ENCODE results near the gene SLC6A3.
"Not testable (repeated sequence)": the region's sequence is repeated elsewhere in the genome, so short reads cannot be mapped to it uniquely, and the experiment has no call there.

Gene SLC6A3

DNA sequence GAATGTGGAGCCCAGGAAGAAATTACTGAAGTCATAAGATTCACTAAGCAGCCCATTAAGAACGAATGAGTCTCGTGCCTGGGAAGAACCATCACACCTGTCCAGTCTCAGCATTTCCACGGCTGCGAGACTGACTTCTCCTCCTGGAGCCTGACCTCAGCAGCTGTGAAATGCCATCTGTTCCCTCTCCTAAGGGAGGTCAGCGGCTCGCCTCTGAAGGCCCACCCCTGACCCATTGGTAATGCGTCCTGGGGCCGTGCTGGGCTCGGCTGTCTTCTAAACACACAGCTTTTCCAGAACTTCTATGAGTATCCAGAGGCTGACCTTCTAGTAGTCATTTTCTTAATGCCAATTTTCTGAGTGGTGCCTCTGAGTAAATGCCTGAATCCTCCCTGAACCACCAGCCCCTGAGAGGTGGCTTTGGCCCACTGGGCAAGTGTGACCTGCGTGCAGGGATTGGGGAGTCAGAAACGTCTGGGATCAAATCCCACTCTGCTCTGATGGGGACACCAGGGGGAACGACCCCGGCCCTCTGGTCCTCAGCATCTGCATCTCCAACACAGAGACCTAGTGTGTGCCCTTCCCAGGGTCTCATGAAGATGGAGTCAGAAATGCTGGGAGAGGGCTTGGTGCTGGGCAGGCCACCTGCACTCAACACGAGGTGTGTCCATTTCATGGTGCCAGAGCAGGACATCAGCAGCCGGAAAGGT lies 5.7 kb downstream of the SLC6A3 start:
- no peak for DNase-seq

DNA sequence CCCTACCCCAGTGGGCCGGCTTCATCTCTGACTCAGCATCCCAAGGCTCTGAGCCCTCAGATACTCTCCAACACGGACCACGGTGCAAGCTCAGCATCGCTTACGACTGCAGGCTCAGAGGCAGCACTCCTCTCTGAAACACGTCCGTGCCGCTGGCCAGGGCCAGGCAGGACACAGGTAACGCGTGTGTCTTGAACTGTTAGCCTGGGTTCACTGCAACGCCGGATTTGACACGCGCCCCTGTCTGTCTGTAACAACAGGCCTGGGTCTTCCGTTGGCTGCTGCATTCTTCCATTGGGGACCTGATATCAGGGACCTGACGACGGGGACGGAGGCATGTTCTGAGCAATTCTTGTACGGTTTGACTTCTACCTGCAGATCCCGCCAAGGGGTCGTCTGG lies 6.4 kb downstream of the SLC6A3 start:
- no peak for DNase-seq

DNA sequence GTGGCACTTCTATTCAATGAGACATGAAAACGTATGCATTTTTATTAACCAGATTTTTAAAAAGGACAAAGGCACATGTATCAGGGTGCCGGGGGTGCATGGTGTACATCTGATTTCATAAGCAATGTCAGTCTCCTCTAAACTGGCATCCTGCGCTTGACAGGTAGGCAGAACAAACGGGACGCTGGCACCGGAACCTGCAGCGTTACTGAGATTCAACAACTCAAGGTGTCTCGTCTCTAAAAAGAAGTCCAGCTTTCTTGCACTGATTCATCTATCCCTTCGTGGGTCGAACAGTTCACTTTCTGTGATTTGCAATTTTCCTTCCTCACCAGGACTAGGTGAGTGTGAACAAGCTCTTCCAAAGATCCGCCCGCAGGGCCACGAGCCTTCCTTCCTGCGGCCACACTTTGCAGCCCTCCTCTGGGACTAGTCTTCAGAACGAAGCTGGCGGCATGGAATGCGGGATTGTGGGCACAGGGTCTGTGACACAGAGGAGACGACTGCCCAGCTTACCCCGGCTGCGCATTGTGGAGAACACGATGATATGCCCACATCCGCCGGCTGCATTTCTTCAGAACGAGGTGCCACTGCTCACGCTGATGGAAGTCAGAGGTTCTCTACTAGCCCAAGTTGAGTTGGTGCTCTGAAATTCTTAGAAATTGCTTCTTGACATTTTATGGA lies 7.2 kb downstream of the SLC6A3 start:
- DNase-seq, result no peak

DNA sequence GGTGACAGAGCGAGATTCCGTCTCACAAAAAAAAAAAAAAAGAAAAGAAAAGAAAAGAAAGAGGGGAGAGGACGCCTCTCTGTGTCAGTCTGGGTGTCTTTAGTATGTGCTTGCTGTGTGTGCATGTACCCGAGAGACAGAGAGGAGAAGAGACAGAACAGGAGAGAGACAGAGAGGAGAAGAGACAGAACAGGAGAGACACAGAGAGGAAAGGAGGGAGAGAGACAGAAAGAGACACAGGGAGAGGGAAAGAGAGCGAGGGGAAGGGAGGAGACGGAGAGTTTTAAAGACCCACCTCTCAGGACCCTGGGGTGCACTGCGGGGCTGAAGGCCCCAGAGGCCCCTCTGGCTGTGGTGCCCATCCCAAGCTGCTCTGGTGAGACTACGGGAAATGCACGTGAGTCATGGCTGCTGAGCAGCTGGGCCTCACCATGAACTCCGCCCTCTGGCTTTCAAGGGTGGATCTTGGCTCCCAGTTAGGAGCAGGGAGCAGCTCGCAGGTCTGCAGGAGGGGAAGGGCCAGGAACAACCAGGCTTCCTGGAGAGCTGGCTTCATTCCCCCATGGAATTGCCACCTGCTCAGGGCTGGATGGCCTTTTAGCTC lies 7.9 kb downstream of the SLC6A3 start:
- no peak for DNase-seq

DNA sequence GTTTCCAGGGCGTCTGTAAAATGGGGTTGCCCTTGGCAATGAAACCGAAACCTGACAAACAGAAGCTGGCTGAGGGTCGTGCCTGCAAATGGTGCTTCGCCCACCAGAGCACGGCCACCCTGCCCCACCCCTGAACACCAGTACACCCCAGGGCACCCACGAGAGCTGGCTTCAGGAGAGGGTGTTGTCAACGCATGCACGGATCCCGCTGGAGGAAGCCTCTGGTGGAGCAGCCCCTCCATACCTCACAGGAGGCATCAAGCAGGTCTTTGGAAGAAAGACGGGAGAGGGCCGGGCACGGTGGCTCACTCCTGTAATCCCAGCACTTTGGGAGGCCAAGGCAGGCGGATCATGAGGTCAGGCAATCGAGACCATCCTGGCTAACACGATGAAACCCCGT lies 8.6 kb downstream of the SLC6A3 start:
- no peak for DNase-seq

DNA sequence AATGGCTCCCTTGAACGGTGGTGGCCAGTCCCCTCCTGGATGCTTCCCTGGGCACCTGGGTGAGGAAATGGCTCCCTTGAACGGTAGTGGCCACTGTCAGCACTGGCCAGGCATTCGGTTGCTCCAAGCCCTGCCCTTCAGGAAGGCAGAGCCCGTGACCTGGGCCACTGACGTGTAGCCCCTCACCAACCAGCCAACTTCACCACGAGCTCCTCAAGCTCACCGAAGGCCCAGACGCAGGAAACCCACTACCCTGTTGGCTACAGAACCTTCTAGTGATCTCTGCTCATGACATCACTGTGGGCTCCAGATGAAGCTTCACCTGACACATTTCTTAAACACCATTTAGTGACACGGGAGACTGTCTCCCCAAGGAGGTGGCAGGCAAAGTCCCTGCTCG lies 9.2 kb downstream of the SLC6A3 start:
- DNase-seq, result no peak

DNA sequence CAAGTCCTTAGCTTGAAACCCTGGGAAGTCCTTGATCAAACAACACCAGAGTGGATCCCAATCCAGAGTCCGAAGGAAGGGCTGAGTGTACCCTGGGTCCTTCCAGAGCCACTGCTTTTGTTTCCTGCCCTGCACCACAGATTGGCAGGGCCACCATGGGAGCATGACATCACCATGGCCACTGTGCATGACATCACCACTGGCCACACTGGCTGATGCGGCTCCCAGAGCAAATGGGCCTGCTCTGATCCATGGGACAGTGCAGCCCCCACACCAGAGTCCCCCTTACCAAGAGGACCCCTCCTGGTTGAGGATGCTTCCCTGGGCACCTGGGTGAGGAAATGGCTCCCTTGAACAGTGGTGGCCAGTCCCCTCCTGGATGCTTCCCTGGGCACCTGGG lies 9.9 kb downstream of the SLC6A3 start:
- DNase-seq, result no peak

DNA sequence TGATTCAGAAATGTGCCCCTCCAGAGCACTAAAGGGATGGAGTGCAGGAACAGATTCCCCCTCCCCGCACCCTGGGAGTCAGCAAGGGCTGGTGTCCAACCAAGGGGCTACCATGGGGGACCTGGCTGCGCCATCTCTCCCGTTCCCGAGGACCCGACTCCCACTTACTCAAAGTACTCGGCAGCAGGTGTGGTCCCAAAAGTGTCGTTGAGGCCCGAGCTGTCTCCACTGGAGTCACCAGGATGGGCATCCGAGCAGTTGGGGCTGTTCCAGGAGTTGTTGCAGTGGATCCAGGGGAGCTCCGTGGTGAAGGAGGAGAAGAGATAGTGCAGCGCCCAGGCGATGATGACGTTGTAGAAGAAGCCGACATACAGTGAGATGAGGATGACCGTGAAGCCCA lies 12.9 kb downstream of the SLC6A3 start:
- no peak for DNase-seq

DNA sequence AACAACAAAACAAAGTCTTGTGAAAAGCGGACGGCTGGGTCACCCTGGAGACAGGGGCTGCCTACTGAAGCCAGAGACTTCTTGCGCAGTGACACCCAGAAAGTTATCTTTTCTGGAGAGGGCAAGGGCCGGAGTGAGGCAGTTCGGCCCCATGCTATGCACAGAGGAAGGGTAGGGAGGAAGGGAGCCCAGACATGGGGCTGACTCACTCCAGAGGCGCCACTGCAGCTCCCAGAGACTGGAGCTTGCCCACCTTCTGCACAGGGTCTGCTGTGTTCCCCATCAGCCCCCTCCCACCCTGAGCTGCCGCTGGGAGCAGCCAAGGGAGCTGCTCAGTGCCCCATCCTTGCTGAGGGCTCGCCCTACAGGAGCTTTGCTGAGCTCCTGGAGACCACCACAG lies 13.3 kb downstream of the SLC6A3 start:
- no peak for DNase-seq

DNA sequence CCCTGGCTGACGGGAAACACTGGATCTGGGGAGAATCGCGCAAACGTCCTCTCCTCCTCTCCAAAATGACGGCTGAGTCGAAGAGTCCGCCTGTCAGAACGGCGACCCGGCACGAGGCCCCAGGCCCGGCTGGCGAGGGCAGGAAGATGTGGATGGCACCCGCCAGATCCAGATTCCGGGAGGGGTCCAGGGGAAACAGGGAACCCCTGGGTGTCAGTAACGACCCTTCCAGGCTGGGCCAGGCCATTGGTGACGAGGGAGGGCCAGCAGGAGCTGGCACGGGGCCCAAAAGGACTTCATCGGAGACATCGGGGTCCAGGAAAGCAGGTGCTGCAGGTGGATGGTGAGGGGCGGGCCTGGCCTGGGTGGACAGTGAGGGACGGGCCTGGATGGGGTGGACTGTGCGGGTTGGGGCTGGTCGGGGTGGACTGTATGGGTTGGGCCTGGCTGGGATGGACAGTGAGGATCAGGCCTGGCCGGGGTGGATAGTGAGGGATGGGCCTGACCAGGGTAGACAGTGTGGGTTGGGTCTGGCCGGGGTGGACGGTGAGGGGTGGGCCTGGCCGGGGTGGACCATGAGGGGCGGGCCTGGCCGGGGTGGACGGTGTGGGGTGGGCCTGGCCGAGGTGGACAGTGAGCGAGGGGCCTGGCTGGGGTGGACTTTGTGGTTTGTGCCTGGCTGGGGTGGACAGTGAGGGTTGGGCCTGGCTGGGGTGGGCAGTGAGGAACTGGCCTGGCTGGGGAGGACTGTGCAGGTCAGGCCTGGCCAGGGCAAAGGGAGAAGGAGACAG lies 14.0 kb downstream of the SLC6A3 start:
- DNase-seq, result no peak

DNA sequence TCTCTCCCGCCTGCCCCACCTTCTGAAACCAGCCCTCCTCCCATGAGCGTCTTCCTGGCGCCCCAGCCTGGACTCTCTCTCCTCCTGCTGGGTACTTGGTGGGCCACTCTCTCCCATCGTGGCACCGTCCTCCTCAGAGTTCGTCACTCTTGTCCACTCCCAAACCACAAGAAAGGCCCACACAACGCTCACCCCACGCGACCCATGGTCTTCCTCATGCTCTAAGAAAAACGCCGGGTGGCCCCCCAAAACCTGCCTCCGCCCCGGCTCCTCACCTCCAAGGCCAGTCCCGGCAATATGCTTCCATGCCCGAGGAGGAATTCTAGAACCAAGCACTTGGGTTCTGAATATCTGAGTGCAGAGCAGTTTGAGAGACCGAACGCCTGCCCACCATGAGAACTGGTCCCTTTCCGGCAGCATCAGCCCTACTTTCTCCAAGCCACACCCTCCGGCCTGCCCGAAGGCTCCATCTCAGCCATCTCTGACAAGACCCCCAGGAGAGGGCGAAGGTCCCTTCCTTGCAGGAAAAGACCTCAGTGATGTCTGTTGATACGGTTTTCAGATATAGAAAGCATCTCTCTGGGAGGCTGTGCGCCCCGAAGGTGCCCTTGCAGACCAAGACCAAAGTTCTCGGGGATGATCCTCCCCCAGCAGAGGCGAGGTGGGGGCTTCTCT lies 15.0 kb downstream of the SLC6A3 start:
- DNase-seq, result no peak

DNA sequence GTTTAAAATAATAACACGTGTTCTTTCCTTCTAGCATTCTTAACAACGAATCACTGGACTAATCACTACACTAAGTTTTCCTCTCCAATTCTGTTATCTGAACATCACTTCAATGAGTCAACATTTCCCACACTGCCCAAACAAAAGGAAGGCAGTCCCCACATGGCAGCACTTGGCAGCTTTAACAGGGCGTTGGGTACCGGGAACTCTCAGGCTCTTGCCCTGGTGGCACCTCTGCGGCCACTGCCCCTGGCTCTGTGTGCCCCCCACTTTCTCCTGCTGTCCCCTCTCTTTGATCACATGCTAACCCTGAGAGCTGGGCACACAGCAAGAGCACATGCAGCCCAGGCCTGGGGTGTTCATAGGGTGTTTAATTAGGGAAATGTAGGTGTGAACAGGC lies 15.7 kb downstream of the SLC6A3 start:
- DNase-seq, result no peak

DNA sequence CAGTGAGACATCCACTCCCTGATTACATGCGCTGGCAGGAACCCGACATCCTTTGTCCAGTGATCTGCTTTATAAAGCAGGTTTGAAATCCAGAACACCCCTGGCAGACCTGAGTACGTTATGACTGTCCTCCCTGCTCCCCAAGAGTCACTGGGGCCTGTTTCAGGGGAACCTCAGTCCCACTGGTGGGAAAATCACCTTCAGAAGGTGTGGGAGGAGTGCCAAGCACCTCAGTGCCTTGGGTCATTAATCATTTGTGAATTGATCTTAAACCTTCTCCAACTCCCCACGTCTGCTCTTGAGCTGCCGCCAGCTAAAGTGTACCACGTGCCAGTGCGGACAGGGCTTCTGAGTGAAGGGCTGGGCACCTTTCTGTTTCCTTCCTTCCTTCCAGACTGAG lies 16.2 kb downstream of the SLC6A3 start:
- no peak for DNase-seq

DNA sequence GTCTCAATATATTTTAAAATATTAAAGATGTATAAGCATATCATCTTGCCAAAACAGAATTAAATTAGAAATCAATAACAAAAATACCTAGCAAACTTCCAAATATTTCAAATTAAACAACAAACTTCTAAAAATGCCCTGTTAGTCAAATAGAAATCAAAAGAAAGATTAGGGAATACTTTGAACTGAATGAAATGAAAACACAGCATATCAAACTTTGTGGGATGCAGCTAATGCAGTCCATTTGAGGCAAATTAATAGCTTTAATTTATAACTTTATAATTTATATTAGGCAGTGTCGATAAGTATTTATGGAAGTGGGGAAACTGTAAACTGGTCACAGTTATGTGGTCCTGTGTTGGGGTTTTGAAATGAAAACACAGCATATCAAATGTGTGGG lies 17.1 kb downstream of the SLC6A3 start:
- DNase-seq, result no peak

DNA sequence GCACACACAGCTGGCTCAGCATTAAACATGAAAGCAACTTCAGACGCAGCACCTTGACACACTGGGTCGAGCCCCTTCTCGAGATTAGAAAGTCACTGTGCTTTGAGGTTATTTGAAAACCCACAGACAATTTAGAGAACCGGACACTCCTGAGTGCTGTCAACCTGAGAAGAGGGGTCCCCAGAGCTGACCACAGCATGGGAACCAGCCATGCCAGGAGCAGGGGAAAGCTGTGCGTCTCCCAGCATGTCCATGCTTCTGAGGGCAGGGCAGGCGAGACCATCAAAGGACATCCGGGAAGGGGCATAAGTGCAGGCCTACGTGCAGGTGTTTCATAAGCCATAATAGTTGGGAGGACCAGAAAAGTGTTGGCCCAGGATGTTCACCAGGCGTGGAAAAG lies 20.5 kb downstream of the SLC6A3 start:
- no peak for DNase-seq

DNA sequence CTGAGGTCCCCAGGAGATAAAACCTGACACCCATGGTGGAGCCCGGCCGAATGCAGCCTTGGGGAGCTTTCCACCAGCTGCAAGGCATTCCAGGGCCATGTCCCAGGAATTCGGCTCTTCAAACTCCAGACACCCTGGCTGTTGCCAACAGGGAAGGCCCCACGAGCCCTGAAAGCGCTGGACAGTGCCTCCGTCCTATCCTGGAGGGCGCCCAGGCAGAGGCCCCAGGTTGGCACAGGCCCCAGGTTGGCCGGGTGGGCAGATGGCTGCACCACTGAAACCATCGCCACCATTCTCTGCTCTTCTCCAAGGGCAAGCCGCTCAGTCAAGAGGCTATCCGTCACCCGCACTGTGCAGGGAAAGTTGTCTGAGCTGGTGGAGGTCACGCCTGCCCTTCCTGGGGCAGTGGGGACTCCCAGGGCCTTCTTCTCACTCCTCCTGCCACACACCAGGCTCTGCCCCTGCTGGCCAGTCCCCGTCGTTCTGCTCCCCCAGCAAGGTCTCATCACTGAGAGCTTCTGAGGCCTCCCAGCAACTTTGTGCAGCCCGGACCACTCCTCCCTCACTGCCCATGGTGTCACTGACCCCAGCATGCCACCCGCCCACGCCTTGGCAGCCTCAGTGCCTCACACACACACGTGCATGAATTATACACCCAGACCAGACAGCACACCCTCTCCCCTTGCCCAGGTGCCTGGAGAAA lies 21.2 kb downstream of the SLC6A3 start:
- DNase-seq, result no peak

DNA sequence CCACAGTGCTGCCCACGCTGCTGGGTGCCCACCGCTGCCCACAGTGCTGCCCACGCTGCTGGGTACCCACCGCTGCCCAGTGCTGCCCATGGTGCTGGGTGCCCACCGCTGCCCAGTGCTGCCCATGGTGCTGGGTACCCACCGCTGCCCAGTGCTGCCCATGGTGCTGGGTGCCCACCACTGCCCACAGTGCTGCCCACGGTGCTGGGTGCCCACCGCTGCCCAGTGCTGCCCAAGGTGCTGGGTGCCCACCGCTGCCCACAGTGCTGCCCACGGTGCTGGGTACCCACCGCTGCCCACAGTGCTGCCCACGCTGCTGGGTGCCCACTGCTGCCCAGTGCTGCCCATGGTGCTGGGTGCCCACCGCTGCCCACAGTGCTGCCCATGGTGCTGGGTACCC lies 22.7 kb downstream of the SLC6A3 start:
- DNase-seq, result not testable (repeated sequence)

DNA sequence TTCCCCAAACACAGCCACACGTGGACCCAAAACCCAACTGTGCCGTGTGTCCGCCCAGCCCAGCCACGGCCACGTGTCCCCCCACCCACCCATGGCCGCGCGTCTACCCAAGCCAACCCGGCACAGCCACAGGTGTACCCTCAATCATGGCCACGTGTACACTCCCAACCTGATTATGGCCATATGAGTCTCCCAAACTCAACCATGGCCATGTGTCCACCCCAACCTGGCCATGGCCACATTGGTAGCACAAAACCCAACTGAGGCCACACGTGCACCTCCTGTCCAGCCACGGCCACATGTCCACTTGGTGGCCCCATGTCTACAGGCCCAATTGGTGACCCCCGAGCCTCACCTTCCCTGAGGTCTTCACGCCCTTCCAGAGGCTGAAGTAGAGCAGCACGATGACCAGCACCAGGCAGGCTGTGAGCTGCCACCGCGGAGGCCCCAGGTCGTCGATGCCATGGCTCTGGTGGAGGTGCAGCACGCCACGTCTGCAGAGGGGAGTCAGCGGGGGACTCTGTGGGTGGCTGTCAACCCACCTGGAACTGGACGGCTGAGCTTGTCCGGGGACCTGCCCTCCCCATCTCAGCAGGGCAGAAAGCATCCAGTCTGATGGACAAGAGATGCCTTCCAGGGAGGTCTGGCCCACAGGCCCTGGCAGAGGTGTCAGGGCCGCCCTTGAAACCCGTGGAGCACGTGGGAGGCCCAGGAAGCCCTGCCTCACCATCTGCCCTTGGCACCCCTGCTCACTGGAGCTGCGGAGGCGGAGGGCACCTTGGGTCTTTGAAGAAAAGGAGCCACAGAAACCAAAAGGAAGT lies 23.5 kb downstream of the SLC6A3 start:
- no peak for DNase-seq

DNA sequence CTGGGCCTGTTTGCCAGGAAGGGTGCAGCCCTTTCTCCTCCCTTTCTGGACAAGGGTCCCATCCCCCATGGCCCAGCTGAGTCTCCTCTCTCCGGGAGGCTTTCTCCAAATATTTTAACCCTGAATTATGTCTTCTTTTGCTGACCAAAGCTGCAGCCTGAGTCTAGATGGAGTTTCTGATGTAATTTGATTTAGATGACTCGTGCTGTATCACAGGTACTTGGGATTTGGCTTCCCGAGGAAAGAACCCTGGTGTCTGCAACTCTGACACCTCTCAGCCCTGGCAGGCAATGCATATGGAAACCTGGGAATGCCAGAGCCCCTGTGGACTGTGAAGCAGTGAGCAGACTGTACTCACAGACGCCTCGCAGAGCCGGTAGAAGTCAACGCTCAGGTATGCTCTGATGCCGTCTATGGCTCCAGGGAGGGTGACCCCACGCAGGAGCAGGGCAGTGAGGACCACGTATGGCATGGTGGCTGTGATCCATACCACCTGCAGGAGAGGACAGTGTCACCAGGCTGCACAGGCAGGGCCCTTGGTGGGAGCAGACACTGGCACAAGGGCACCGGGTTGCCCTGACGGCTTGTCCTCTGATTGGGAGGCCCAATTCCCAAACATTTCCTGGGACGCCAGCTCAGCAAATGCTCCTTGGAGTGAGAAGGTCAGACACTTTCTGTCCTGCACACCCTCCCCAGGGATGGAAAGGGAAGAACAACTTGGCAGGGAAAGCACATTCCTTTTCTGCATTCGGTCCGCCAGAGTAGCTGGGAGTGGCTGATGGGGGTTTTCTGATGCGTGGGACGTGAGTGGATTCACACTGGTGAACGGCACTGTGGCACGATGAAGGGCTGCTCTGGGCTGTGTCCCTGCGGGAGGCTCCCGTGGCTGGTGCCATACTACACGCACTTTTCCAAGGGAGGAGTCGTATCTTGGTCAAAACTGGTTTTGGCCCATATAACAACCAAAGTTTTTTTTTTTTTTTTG lies 24.7 kb downstream of the SLC6A3 start:
- DNase-seq, result no peak
